Superior temporal gyrus (tissue), 1 donor: ENCODE measurements around the gene CLASP2.
A peak's percentile ranks its signal among the peaks of the same experiment; 100 is the strongest.
"Not testable (repeated sequence)": the region's sequence is repeated elsewhere in the genome, so short reads cannot be mapped to it uniquely, and the experiment has no call there.

ENCODE experiments used
- DNase-seq: peaks from one replicate; pipeline ENCODE4 v3.0.0-alpha.2; 2016; ENCODE audit errors: extremely low spot score

Gene CLASP2

DNA sequence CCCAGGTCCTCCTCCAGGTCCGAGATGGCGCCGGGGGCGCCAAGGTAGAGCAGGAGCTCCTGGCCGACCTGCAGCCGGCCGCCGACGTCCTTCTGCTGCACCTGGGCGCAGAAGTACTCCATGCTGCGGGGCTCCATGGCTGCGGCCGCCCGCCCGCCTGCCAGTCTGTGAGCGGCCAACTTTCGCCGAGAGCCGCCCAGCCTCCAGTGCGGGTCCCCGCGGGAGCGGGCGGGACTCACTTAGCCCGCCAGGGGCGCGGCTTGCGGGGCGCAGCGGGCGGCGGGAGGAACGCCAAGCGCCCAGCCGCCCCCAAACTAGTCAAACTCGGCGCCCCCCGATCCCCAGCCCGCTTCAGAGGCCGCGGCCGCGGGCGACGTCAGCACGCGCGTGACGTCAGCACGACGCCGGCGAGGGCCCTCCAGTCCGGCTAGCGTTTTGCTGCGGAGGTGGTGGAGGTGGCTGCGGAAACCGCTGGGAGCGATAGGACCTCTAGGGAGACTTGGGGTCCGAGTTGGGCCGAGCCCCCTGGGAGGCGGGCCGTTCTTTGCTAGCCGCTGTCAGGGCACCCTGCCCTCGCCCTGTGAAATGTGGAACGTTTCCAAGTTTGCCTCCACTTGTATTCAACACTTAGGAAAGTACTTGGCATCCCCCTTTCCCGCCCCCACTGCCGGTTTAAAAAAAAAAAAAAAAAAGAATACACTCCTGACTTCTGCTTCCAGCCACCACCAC is at the start of gene CLASP2:
Gene CLASP2 (minus strand): TSS at position 389 of the 729 bp plus-strand sequence. CDS start 252 bp downstream, at position 137.
- peak; percentile 75 for DNase-seq

DNA sequence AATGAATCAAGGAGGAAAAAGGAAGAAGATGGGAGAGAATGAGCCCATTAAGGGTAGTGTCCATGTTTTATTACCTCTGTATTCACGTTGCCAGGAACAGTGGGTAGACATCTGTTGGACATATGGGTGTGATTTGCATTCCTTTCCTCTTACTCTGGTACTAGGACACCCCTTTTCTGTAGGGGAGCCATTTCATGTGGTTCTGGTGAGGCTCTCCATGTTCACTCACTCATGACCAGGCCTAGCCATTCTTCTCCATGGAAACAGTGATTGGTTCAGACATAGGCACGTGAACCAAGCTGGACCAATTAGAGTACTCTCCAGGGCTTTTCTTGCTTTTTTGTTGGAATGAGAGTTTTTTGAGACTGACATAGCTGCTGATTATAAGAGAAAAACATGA is 40.8 kb upstream of the CLASP2 start:
- no peak for DNase-seq

DNA sequence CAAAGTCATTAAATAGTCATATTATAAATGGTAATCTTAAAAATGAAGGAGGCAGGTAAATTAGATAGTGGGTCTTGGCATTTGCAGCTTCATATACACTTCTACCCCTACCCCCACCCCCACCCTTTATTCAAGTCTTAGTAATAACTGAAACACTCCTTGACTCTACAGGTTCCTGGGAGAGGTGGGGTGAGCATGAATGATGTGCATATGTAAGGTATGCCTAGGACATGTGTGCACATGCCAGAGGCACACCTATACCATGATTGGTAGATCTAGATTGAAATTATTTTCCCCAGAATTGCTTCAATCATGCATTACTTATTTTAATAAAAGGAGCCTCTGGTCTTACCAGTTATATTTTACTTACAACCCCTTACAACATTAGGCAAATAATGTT is 40.2 kb upstream of the CLASP2 start:
- DNase-seq: no peak

DNA sequence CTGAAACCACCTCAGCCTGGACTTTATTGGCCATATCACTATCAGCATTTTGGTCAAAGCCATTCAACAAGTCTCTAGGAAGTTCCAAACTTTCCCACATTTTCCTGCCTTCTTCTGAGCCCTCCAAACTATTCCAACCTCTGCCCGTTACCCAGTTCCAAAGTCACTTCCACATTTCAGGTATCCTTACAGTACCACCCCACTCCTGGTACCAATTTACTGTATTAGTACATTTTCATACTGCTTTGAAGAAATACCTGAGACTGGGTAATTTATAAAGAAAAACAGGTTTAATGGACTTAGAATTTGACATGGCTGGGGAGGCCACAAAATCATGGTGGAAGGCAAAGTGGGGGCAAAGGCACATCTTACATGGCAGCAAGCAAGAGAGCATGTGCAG is 36.3 kb upstream of the CLASP2 start:
- not testable (repeated sequence) for DNase-seq

DNA sequence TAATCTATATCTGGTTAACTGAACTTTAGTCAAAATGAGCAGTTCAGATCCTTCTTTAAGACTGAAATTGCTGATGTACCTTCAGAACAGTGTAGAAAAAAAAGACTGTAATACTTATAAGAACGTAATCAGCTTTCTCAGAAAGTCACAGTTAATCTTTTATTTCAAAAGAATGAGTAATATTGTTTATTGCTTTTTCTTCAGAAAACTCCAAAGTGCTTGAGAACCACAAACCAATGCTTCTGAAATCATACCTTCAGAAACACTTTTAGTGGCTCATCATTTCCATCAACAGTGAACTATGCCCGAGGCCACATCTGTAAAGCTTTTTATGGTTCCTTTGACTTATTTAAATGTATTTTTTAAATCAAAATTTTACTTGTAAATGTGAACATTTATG is 33.3 kb upstream of the CLASP2 start:
- no peak for DNase-seq

DNA sequence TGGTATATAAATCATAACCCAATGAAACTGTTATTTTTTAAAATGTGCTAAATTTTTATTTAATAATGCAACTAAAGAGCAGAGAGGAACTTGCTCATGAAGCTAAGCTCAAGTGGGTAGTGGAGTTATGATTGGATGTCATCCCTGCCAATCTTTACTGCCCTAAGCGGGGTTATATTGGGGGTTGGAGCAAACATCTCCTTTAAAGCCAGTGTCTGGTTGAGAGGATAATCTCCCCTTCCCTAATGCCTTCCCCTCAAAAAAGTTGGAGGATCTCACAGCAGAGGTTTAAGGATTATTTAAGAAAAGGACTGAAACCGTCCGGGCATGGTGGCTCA is 32.1 kb upstream of the CLASP2 start:
- no peak for DNase-seq

DNA sequence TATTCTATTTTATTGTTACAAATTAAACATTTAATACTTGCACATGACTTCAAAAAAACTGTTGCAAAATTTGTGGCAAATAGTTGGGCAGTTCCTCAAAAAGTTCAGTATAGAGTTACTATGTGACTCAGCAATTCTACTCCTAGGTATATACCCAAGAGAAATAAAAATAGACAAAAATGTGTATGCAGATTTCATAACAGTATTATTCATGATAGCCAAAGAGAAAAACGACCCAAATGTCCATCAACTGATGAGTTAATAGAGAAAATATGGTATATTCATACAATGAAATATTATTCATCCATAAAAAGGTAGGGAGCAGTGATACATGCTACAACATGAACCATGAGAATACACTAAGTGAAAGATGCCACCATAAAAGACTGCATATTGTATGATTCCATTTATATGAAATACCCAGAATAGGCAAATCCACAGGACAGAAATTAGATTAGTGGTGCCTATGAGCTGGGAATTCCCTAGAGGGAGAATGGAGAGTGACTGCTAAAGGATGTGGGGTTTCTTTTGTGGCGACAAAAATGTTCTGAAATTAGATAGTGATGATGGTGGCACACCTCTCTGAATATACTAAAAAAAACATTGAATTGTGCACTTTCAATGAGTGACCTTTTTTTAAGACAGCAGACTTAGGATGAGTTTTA is 31.6 kb upstream of the CLASP2 start:
- no peak for DNase-seq

DNA sequence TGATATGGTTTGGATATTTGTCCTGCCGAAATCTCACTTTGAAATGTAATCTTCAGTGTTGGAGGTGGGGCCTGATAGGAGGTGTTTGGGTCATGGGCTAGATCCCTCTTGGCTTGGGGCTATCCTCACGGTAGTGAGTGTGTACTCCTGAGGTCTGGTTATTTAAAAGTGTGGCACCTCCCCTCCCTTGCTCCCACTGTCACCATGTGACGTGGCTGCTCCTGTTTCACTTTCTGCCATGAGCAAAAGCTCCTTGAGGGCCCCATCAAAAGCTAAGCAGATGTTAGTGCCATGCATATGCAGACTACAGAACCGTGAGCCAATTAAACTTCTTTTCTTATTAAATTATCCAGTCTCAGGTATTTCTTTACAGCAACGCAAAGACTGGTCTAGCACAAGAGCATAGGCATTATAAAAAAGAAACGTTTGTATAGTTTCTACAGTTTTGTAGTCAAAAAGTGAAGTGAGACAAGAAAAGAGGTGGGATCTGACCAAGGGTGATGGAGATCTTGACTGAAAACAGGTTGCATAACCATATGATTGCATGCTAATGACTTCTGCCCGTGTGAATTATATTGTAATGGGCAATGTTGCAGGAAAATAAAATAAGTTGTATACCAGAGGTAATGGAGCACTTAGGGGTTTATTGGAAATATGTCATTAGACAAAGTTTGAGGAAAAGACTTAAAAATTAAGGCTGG is 28.5 kb upstream of the CLASP2 start:
- no peak for DNase-seq

DNA sequence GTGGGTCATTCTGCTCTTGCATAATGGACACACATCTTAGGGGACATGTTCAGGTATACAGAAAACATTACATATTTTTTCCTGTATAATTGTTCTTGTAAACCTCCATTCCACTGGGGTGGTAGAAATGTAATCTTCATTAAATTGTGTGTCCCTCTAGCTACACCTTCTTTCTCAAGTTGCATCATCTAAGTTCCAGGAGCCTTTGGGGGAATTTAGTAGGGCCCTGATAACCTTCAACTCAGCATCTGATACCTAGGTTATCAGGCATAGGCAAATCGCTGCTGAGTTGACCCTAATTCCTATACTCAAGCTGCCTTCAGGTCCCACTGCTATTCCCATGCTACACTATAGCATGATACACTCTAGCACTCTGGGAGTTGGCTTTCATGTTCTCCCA is 19.1 kb upstream of the CLASP2 start:
- DNase-seq: no peak

DNA sequence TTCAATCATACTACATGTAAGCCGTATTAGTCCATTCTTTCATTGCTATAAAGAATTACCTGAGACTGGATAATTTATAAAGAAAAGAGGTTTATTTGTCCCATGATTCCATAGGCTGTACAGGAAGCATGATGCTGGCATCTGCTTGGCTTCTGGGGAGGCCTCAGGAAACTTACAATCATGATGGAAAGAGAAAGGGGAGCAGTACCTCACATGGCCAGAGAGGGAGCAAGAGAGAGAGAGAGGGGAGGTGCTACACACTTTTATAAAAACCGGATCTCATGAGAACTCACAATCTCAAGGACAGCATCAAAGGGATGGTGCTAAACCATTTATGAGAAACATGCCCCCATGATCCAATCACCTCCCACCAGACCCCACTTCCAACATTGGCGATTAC is 14.3 kb upstream of the CLASP2 start:
- DNase-seq: no peak

DNA sequence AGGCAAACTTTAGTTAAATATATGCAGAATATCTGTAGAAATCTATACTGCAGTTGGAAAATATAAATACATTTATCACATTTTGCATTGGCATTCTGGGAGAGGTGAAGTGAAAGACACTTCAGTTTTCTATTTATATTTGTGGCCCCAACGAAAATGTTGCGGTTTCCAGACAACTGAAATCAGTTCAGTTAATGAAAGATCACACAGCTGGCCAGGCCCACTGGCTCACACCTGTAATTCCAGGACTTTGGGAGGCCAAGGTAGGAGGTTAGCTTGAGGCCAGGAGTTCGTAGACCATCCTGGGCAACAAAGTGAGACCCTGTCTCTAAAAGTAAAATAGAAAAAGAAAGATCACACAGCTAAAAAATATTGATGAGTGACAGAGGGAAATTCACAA is 11.9 kb upstream of the CLASP2 start:
- no peak for DNase-seq

DNA sequence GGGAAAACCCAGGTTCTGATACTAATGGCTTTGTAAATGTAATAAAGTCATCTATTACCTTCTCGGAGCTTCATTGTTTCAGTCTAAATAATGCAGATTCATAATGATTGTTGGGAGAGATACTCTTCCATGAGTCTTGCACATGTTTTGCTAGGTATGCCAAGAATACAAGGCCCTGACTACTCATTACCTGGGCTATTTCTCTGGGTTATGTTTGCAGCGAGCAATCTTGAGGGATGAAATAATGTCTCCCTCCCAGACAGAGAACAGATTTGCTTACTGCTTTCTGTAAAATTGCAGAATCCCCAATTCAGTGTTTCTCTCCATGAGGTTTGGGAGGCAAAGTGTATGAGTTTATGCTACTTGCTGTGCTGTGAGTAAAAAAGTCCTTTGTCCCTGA is 6.2 kb upstream of the CLASP2 start:
- DNase-seq: no peak

DNA sequence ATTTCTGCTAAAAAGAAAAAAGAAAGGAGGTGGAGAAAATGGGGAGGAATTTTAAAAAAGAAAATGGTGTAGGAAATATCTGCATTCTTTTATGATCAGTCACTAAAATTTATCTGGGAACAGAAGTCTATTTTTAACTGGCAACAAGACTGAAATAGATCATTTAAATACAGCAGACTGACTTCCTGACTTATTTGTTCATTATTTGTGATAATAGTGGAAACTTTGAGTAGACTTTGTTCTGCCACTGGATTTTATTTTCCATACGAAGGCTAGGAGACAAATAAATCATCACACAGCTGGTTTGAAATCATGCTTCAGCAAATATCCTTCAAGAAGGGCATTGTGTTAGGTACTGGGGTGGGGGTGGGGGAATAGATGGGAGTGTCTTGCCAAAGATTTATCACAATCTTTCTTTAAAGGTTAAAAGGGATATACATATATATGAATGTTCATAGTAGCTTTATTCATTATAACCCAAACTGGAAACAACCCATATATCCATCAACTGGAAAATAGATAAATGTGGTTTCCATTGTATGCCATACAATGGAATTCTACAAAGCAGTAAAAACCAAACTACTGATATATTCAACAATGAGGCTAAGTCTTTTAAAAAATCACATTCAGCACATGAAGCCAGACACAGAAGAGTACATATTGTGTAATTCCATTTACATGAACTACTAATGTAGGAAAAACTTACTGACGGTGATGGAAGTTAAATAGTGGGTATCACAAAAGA is 4.7 kb upstream of the CLASP2 start:
- no peak for DNase-seq

DNA sequence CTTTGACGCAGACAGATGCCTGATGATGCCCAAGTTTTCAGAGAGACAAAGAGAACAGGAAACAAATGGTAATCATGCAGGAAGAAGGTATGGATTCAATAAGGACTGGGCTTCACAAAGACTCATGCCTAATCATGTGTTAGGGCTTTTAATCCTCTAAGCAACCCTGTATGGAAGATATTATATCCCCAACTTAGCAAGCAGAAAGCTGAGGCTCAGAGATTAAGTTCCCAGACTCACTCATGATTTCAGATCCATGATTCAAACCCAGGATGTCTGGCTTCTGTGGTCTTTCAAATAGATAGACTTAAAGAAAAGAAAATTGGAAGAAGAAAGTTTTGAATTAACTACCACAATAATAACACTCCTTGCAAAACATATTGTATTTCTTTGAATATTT is 4.1 kb upstream of the CLASP2 start:
- DNase-seq: no peak

DNA sequence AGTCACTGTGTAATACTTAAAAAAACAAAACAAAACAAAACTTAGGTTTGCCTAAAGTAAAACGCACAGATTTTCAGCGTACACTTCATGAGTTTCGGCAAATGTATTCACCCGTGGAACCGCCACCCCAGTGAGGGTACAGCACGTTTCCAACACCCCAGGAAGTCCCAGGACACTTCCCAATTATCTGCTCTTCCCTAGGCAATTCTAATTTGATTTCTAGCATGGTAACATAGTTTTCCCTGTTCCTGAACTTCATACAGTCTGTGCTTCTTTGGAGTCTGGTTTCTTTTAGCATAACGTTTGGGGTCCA is 497 bp upstream of the CLASP2 start:
- peak; percentile 25 for DNase-seq

DNA sequence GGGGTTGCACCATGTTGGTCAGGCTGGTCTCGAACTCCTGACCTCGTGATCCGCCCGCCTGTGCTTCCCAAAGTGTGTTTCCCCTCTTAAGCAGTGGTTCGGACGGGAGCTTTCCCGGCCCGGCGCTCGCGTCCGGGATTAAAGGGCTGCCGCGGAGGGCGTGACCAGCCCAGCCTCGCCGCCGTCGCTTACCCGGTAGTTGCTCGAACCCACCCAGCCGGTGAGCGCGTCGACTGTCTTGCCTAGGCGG is 513 bp downstream of the CLASP2 start:
- no peak for DNase-seq

DNA sequence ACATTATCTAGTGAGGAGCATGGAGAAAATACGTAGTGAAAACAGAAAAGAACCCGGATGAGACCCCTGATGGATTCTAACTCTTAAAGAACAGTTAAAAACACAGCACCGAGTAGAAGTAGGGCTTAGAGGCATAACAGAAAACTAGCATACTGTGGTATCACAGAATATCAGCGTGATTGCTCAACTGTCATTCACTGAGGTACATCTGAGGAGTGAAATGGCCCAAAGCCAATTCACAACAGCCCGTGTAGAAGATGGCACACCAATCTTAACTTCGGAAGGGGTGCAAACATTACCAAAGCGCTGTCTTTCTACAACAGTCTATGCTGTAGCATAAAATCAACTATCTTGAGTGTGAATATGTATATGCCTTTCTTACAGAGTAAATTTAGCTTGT is 1.8 kb downstream of the CLASP2 start:
- DNase-seq: no peak

DNA sequence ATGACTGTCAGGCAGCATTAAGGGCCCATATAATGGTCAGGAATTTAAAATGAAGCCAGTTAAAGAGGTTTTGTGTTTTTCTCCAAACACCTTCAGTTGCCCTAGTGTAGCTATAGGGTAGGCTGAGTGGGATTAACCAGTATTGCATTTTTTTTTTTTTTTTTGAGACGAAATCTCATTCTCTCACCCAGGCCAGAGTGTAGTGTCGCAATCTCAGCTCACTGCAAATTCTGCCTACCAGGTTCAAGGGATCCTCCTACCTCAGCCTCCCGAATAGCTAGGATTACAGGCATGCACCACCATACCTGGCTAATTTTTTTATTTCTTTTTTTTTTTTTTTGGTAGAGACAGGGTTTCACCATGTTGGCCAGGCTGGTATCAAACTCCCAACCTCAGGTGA is 7.0 kb downstream of the CLASP2 start:
- DNase-seq: no peak

DNA sequence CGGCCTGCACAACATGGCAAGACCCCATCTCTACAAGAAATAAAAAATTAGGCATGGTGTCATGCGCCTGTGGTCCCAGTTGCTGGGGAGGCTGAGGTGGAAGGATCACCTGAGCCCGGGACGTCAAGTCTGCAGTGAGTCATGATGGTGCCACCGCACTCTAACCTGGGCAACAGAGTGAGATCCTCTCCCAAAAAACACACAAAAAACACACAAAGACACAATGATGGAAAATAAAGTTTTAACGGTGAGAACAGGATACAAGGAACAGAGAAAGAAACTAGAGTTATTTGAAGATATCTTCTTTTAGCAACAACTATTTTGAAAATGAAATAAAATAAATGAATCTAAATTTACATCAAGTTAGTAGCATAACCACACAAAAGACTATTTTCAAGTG is 12.0 kb downstream of the CLASP2 start:
- DNase-seq: no peak

DNA sequence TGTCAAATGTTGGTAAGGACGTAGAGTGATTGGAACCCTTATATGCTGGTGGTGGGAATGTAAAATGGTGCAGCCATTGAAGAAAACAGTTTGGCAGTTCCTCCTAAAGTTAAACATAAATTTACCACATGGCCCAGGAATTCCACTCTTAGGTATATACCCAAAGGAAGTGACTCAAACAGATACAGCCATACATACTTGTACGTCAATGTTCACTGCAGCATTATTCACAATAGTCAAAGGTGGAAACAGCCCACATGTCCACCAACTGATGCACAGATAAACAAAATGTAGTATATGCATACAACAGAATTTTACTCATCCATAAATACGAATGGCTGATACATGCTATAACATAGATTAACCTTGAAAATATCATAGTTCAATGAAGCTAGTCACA is 13.2 kb downstream of the CLASP2 start:
- no peak for DNase-seq

DNA sequence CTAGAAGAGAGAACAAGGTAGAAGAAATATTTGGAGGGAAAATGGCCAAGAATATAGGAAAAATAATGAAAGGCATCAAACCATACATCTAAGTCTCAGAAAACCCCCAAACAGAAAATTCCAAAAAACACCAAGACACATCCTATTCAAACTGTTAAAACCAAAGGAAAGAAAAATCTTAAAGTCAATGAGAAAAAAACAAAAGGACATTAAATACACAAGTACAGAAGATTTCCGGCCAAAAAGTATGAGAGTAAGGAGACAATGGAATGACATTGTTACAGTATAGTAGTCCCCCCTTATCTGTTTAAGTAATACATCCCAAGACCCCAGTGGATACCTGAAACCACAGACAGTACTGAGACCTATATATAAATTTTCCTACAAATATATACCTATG is 18.8 kb downstream of the CLASP2 start:
- no peak for DNase-seq

DNA sequence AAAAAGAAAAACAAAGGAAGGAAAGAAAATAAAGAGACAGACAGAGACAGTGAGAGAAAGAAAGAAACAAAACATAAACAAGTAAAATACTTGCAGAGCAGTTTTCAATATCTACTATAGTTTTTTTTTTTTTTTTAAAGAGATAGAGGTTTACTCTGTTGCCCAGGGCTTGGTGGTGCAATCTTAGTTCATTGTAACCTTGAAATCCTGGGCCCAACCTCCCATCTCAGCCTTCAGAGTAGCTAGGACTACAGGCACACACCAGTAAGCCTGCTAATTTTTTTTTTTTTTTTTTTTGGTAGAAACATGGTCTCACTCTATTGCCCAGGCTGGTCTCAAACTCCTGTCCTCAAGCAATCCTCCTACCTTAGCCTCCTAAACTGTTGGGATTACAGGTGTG is 23.1 kb downstream of the CLASP2 start:
- no peak for DNase-seq

DNA sequence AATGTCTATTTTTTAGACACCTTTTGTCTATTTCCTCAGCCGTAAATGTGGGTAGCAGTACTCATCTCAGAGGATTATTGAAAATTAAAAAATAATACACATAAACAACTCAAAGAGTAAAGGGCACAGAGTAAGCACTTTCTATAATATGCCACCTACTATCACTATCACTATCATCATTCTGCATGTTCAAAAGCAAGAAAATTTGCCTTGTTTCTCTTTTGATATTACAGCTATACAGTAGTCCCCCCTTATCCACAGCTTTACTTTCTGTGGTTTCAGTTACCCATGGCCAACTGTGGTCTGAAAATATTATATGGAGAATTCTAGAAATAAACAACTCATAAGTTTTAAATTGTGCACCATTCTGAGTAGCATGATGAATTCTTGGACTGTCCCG is 27.7 kb downstream of the CLASP2 start:
- no peak for DNase-seq
